Upper lobe of left lung (tissue), 4 donors: ENCODE data around the gene SUB1.

Source experiments
- CTCF ChIP-seq, 6 experiments: fragments of 450-650 bp in 4 of 6; fragments of 200-600 bp in 2 of 6; sonication (generic) in 2 of 6; IDR thresholded peaks; one replicate each; pipeline ENCODE4 v1.5.1; 2016 to 2019; ENCODE audit warnings: antibody characterized with exemption in 6 of 6
- EP300 ChIP-seq, 4 donors: sonication (generic); formaldehyde crosslinking; IDR thresholded peaks; one replicate each; pipeline ENCODE4 v1.5.1; 2017; ENCODE audit warnings: antibody characterized with exemption in 4 of 4, control low read depth in 2 of 4
- POLR2A ChIP-seq, 4 donors: fragments of 450-650 bp; IDR thresholded peaks; one replicate each; pipeline ENCODE4 v1.5.1; 2016 to 2017; ENCODE audit warnings: antibody characterized with exemption in 4 of 4, mild to moderate bottlenecking in 2 of 4
- POLR2AphosphoS5 ChIP-seq, 2 donors: sonication (generic); formaldehyde crosslinking; IDR thresholded peaks; one replicate each; pipeline ENCODE4 v1.5.1; 2017; ENCODE audit warnings: antibody characterized with exemption in 2 of 2

- TF ChIP-seq CTCF (IDR thresholded peaks at IDR 0.05) (no peak), POLR2A (IDR thresholded peaks at IDR 0.05) (no peak), POLR2AphosphoS5 (IDR thresholded peaks at IDR 0.05) (no peak), EP300 (IDR thresholded peaks at IDR 0.05) (no peak)
Measured at GRCh38 chr5:32630867-32631491, 45.6 kb downstream of the SUB1 start.
